ENCODE measurements around the gene FGGY. TPM values are rescaled to one million over a fixed set of nuclear protein-coding genes. Genes with fewer than 3 reads are reported as not detected.

Gene FGGY
- total and polyA plus RNA-seq, 2 donors (not counting 3 experiments of a cell fraction or from before 2014, with no cell fraction given): 5.6 to 6.4 TPM

DNA sequence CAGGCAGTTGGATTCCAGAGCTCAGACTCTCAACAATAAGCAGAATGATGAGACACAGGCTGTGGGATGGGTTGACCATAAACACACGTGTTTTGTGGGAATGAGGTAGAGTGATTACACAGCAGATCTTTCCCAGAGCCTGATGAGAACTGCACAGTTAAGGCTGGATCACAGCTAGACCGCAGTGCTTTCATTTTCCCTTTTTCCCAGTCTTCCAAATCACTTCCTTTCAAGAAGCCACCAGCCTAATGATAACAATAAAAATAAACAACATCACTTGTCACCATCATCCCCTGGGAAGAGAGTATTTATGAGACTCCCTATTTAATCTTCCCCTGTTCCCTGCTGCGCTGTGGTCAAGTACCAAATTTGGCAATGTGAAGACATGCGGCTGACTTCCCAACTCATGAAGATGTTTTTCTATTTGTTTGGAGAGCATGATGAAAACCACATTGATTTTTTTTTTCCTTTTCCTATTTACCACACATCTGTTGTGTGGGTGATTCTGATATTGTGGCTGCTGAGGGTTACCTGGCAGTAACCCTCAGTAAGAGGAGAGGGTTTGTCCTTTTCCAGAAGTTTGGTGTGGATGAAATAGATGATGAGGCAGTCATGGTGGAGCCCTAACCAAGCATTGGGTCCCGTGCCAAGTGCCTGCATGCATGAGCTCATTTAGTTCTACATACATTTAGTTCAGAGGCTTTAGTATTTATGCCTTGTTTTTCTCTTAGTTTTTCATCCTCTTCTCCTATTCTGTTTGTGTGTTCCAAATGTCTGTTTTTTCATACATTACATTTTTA, 268.9 kb downstream of the FGGY start:
- CTCF ChIA-PET: no interaction called here

More for the DNA sequence above, 268.9 kb downstream of the FGGY start:
- no peak overlapping the region for H2AFZ ChIP-seq (ENCODE audit: low read depth, low read length)
- H3K9ac ChIP-seq (replicated peaks; ENCODE audit: extremely low read depth, insufficient read depth, low read length): no peak overlapping the region
- POLR2A ChIA-PET: no interaction called here
- no TSS peak for BruUV-seq (replicated peaks)
- no peak for FAIRE-seq
- intact Hi-C loops (cut with micrococcal nuclease) (no loop called here), dilution Hi-C loops (cut with MboI; ENCODE audit: extremely low pct_ligation_motif_present, low sequenced_read_pairs) (no loop called here)
- no peaks in the 10 kb centered on the region for H3K9me1 ChIP-seq (replicated peaks; ENCODE audit: control insufficient read depth, extremely low read depth, insufficient read depth, low read length)
- DNase-seq (ENCODE audit: low read depth, low spot score): no peak
- H3K4me1 ChIP-seq (ENCODE audit: control insufficient read depth, extremely low read depth, insufficient read depth, low read length): peaks cover 12% of the 10 kb centered on the region
- no peak overlapping the region for H3K27ac ChIP-seq (ENCODE audit: insufficient read depth, low read depth, low read length)
- H4K20me1 ChIP-seq (replicated peaks; ENCODE audit: control insufficient read depth, extremely low read depth, insufficient read depth, low read length): no peaks in the 10 kb centered on the region
- no peaks in the 10 kb centered on the region for H3K9me3 ChIP-seq (replicated peaks; ENCODE audit: control insufficient read depth, insufficient read depth, low read length)
- H3K36me3 ChIP-seq (ENCODE audit: control insufficient read depth in 2 of 2, extremely low read depth in 1 of 2, insufficient read depth in 2 of 2, low read length in 2 of 2): no peaks in the 10 kb centered on the region
- no peak overlapping the region for H3K4me3 ChIP-seq (replicated peaks in 1 of 3; ENCODE audit: insufficient read depth in 1 of 3, low read depth in 1 of 3, low read length in 3 of 3)
- no peaks in the 10 kb centered on the region for H3K27me3 ChIP-seq (ENCODE audit: control insufficient read depth in 2 of 2, insufficient read depth in 2 of 2, low read length in 2 of 2)
- no peak for TF ChIP-seq MYC (IDR thresholded peaks at IDR 0.05; ENCODE audit: low read depth, low read length)
- no peak for TF ChIP-seq GATA2 (IDR thresholded peaks at IDR 0.05; ENCODE audit: insufficient read depth, insufficient read length, low read depth, low read length)
- no peak for TF ChIP-seq POLR2A (IDR thresholded peaks at IDR 0.05; ENCODE audit: low read depth, low read length)
- TF ChIP-seq EZH2 (IDR thresholded peaks at IDR 0.05; ENCODE audit: borderline replicate concordance, low read depth, low read length, severe bottlenecking): no peak
- no peak for TF ChIP-seq JUN (IDR thresholded peaks at IDR 0.05; ENCODE audit: borderline replicate concordance, insufficient read depth, insufficient read length, low read depth)
- TF ChIP-seq CTCF (IDR thresholded peaks at IDR 0.05; ENCODE audit: extremely low read depth in 1 of 2, insufficient read depth in 1 of 2, low read depth in 1 of 2, low read length in 2 of 2): no peak
- TF ChIP-seq FOS (IDR thresholded peaks at IDR 0.05; ENCODE audit: borderline replicate concordance, insufficient read depth, low read length): no peak
- no peak for TF ChIP-seq POLR2AphosphoS5 (IDR thresholded peaks at IDR 0.05; ENCODE audit: insufficient read depth, low read depth, low read length)
- TF ChIP-seq, protein P1, sequence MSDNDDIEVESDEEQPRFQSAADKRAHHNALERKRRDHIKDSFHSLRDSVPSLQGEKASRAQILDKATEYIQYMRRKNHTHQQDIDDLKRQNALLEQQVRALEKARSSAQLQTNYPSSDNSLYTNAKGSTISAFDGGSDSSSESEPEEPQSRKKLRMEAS (IDR thresholded peaks at IDR 0.05; ENCODE audit: insufficient read depth, insufficient read length): no peak
- H3K4me2 ChIP-seq (ENCODE audit: insufficient read depth, low read length): no peak overlapping the region
- H3K79me2 ChIP-seq (ENCODE audit: control insufficient read depth, insufficient read depth, low read length): no peaks in the 10 kb centered on the region

Measured in endothelial cell of umbilical vein (primary cell).